ENCODE measurements around the gene CD99L2.
A peak's percentile ranks its signal among the peaks of the same experiment; 100 is the strongest.

Gene CD99L2

GRCh38 chrX:150842198-150842685 is 56.2 kb downstream of the CD99L2 start:
- Histone ChIP-seq H3K4me2 (ENCODE audit: low read length) (no peak overlapping the region), H3K4me3 (ENCODE audit: low read depth, low read length) (no peak overlapping the region), H3K36me3 (ENCODE audit: control insufficient read depth, insufficient read depth, low read length) (no peaks in the 10 kb centered on the region), H3K27ac (peak overlapping the region; percentile 64), H3K9me3 (ENCODE audit: control insufficient read depth, low read length) (no peaks in the 10 kb centered on the region), H3K27me3 (ENCODE audit: control insufficient read depth, insufficient read depth, low read length) (no peaks in the 10 kb centered on the region), H3K79me2 (peaks cover 2% of the 10 kb centered on the region), H2AFZ (no peak overlapping the region), H3K4me1 (peaks cover 2% of the 10 kb centered on the region), H3K9ac (no peak overlapping the region)
- TF ChIP-seq CTCF (IDR thresholded peaks at IDR 0.05): no peak

- H3K9ac ChIP-seq: no peak overlapping the region
- H3K4me3 ChIP-seq (ENCODE audit: low read depth, low read length): no peak overlapping the region
- no peaks in the 10 kb centered on the region for H3K36me3 ChIP-seq (ENCODE audit: control insufficient read depth, insufficient read depth, low read length)
- H3K4me2 ChIP-seq (ENCODE audit: low read length): no peak overlapping the region
- H3K27me3 ChIP-seq (ENCODE audit: control insufficient read depth, insufficient read depth, low read length): no peaks in the 10 kb centered on the region
- no peak for TF ChIP-seq CTCF (IDR thresholded peaks at IDR 0.05)
- H3K9me3 ChIP-seq (ENCODE audit: control insufficient read depth, low read length): no peaks in the 10 kb centered on the region
- no peak overlapping the region for H2AFZ ChIP-seq
- peaks cover 2% of the 10 kb centered on the region for H3K4me1 ChIP-seq
- no peaks in the 10 kb centered on the region for H3K79me2 ChIP-seq
- H3K27ac ChIP-seq: peak overlapping the region; percentile 64
Measured at GRCh38 chrX:150841456-150842197, 56.8 kb downstream of the CD99L2 start.

GRCh38 chrX:150837845-150838244 is 60.6 kb downstream of the CD99L2 start:
- Histone ChIP-seq H3K4me3 (ENCODE audit: low read depth, low read length) (no peak overlapping the region), H3K36me3 (ENCODE audit: control insufficient read depth, insufficient read depth, low read length) (no peaks in the 10 kb centered on the region), H3K27me3 (ENCODE audit: control insufficient read depth, insufficient read depth, low read length) (no peaks in the 10 kb centered on the region), H3K4me1 (peaks cover 2% of the 10 kb centered on the region), H2AFZ (no peak overlapping the region), H3K4me2 (ENCODE audit: low read length) (no peak overlapping the region), H3K9me3 (ENCODE audit: control insufficient read depth, low read length) (no peaks in the 10 kb centered on the region), H3K9ac (no peak overlapping the region), H3K27ac (no peak overlapping the region), H3K79me2 (peaks cover 5% of the 10 kb centered on the region)
- TF ChIP-seq CTCF (IDR thresholded peaks at IDR 0.05): no peak

GRCh38 chrX:150834695-150835094 is 63.8 kb downstream of the CD99L2 start:
- H3K9ac ChIP-seq: no peak overlapping the region
- no peaks in the 10 kb centered on the region for H3K27me3 ChIP-seq (ENCODE audit: control insufficient read depth, insufficient read depth, low read length)
- no peaks in the 10 kb centered on the region for H3K9me3 ChIP-seq (ENCODE audit: control insufficient read depth, low read length)
- no peak overlapping the region for H3K4me2 ChIP-seq (ENCODE audit: low read length)
- H2AFZ ChIP-seq: no peak overlapping the region
- peaks cover 3% of the 10 kb centered on the region for H3K4me1 ChIP-seq
- H3K4me3 ChIP-seq (ENCODE audit: low read depth, low read length): no peak overlapping the region
- H3K79me2 ChIP-seq: peaks cover 5% of the 10 kb centered on the region
- H3K36me3 ChIP-seq (ENCODE audit: control insufficient read depth, insufficient read depth, low read length): no peaks in the 10 kb centered on the region
- no peak overlapping the region for H3K27ac ChIP-seq
- TF ChIP-seq CTCF (IDR thresholded peaks at IDR 0.05): no peak
